ENCODE data around the gene IQGAP3. TPM values are rescaled to one million over a fixed set of nuclear protein-coding genes. Genes with fewer than 3 reads are reported as not detected.
A peak's percentile ranks its signal among the peaks of the same experiment; 100 is the strongest.

The IQGAP3 gene
- total and polyA plus RNA-seq, 10 donors = 0.24 to 2.2 (median 0.68) TPM

DNA sequence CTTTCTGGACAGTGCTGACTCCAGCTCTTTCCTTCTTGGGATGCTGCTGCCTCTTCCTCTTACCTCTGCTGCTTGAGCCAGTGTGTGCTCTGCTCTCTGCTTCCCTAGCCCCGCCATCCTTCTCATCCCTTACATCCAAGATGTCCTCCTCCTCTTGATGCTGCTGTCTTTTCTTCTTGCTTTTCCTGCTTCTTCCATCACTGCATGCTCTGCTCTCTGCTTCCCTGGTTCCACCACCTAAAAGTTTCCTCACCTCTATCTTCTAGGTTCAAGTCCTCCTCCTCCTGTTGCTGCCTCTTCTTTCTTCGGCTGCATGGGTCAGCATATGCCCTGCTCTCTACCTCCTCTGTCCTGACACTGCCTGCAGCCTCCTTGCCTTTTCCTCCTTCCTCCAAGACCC lies 22.7 kb upstream of the IQGAP3 start:
- H3K36me3 ChIP-seq = peaks cover 0 to 65% (median 48%) of the 10 kb centered on the region in 6 donors
- H3K4me1 ChIP-seq = peaks cover 10 to 42% (median 20%) of the 10 kb centered on the region in 6 donors
- H3K4me3 ChIP-seq = no peak overlapping the region
- TF ChIP-seq POLR2AphosphoS5 (IDR thresholded peaks at IDR 0.05) = no peak
- no peak for TF ChIP-seq POLR2A (IDR thresholded peaks at IDR 0.05)
- TF ChIP-seq, protein P1, sequence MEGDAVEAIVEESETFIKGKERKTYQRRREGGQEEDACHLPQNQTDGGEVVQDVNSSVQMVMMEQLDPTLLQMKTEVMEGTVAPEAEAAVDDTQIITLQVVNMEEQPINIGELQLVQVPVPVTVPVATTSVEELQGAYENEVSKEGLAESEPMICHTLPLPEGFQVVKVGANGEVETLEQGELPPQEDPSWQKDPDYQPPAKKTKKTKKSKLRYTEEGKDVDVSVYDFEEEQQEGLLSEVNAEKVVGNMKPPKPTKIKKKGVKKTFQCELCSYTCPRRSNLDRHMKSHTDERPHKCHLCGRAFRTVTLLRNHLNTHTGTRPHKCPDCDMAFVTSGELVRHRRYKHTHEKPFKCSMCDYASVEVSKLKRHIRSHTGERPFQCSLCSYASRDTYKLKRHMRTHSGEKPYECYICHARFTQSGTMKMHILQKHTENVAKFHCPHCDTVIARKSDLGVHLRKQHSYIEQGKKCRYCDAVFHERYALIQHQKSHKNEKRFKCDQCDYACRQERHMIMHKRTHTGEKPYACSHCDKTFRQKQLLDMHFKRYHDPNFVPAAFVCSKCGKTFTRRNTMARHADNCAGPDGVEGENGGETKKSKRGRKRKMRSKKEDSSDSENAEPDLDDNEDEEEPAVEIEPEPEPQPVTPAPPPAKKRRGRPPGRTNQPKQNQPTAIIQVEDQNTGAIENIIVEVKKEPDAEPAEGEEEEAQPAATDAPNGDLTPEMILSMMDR (IDR thresholded peaks at IDR 0.05 in 8 of 11, conservative IDR thresholded peaks at IDR 0.05 in 3 of 11) = no peak
- no peak for DNase-seq
- no peaks in the 10 kb centered on the region for H3K9me3 ChIP-seq
- no peak overlapping the region for H3K27ac ChIP-seq
- H3K27me3 ChIP-seq (replicated peaks in 1 of 7) = no peaks in the 10 kb centered on the region
- intact Hi-C loops (cut with DNase I; ENCODE audit: low total_unique reads) = no loop called here
- 88 to 98% (median 93%) methylated on average over 2 of the region's 2 CpGs for WGBS, 5 donors

DNA sequence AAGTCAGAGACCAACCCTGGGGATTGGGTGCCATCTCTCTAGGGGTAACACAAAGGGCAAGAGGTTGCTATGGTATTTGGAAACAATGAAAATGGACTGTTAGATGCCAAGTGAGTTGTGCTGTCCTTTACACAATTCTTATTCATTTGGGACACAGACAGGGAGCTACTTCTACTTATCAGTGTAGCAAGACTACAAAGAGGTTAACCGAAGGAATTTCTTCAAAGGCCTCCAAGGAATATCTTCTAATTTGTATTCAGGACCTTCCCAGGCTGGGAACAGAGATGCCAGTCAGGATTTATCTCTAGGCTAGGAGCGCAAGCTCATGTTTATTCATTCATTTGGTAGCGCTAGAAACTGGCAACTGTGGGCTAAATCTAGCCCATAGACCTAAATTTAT lies 21.8 kb upstream of the IQGAP3 start:
- Histone ChIP-seq H3K9me3 (no peaks in the 10 kb centered on the region), H3K36me3 (peaks cover 0 to 65% (median 48%) of the 10 kb centered on the region in 6 donors), H3K4me1 (peaks cover 6 to 33% (median 15%) of the 10 kb centered on the region in 6 donors), H3K4me3 (no peak overlapping the region), H3K27me3 (replicated peaks in 1 of 7) (no peaks in the 10 kb centered on the region), H3K27ac (no peak overlapping the region)
- intact Hi-C loops (cut with DNase I; ENCODE audit: low total_unique reads) = no loop called here
- 93 to 96% (median 95%) methylated on average over 3 of the region's 3 CpGs for WGBS, 5 donors
- TF ChIP-seq POLR2AphosphoS5 (IDR thresholded peaks at IDR 0.05) = no peak
- no peak for DNase-seq

DNA sequence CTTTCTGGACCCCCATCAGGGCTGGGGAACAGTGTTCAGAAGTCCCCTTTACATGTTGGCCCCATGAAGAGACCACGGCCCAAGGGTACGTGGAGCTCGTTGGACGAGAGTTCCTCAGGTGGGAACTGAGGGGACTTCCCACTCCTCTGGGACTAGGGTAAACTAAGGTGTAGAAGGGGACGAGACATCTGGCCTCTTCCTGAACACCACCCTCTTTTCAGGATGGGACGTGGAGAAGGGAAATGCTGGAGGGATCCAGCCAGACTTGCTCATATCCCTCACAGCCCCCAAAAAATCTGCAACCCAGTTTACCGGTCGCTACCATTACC lies 21.3 kb upstream of the IQGAP3 start:
- WGBS, 5 donors = 72 to 91% (median 85%) methylated on average over 8 of the region's 8 CpGs
- Histone ChIP-seq H3K9me3 (no peaks in the 10 kb centered on the region), H3K4me3 (no peak overlapping the region), H3K4me1 (peaks cover 6 to 29% (median 15%) of the 10 kb centered on the region in 6 donors), H3K27me3 (replicated peaks in 1 of 7) (no peaks in the 10 kb centered on the region), H3K36me3 (peaks cover 0 to 60% (median 45%) of the 10 kb centered on the region in 6 donors), H3K27ac (no peak overlapping the region)
- intact Hi-C loops (cut with DNase I; ENCODE audit: low total_unique reads) = no loop called here
- DNase-seq = no peak
- TF ChIP-seq POLR2A (IDR thresholded peaks at IDR 0.05) (no peak), POLR2AphosphoS5 (IDR thresholded peaks at IDR 0.05) (no peak)
- TF ChIP-seq, protein P1 (IDR thresholded peaks at IDR 0.05 in 8 of 11, conservative IDR thresholded peaks at IDR 0.05 in 3 of 11) = no peak

DNA sequence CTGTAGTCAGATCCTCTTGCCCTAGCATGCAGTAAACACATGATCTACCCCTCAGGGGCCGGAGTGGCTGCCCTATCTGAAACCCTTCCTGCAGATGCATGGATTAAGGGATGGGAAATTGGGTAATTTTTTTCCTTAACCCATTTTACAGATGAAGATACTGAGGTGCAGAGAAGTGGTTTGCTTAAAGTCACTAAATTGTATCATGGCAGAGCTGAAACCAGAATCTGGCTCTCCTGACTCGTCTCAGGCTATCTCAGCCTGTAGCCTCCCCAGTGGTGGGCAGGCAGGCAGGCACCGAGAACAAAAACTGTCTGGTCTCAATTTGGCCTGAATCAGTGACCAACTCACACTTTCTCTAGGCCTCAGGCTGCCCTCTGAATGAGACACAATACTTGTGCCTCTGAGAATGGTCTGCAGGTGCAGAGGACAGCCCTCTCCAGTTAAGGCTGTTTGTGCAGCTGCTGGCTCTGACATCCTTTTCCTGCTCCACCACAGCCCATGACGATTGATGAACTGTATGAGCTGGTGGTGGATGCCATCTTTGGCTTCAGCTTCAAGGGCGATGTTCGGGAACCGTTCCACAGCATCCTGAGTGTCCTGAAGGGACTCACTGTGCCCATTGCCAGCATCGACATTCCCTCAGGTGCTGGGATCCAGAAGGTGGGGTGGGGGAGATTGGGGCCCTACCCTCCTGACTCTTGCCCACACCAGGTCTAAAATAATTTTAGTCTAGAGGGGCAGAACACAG lies 20.7 kb upstream of the IQGAP3 start:
- Histone ChIP-seq H3K27me3 (replicated peaks in 1 of 7) (no peaks in the 10 kb centered on the region), H3K4me1 (peaks cover 6 to 29% (median 15%) of the 10 kb centered on the region in 6 donors), H3K9me3 (no peaks in the 10 kb centered on the region), H3K4me3 (peak overlapping the region in 1 of 8 donors; percentile 92), H3K27ac (peak overlapping the region in 1 of 8 donors; percentile 91), H3K36me3 (peaks cover 0 to 55% (median 41%) of the 10 kb centered on the region in 6 donors)
- WGBS, 5 donors = 79 to 82% (median 80%) methylated on average over 5 to 8 of the region's 8 CpGs
- no peak for DNase-seq
- TF ChIP-seq POLR2A (IDR thresholded peaks at IDR 0.05) (no peak), POLR2AphosphoS5 (IDR thresholded peaks at IDR 0.05) (no peak)
- TF ChIP-seq, protein P1 (IDR thresholded peaks at IDR 0.05 in 8 of 11, conservative IDR thresholded peaks at IDR 0.05 in 3 of 11) = no peak
- intact Hi-C loops (cut with DNase I; ENCODE audit: low total_unique reads) = no loop called here
